NK-92 (cell line): Measurements from ENCODE around the gene JCHAIN.
A peak's percentile ranks its signal among the peaks of the same experiment; 100 is the strongest.
"Not testable (repeated sequence)": the region's sequence is repeated elsewhere in the genome, so short reads cannot be mapped to it uniquely, and the experiment has no call there.

Experiments used
- DNase-seq: peaks from one replicate; lab custom pipeline; 2025; ENCODE audit not compliant: unreplicated experiment; lab: John Stamatoyannopoulos, UW

The JCHAIN gene

GRCh38 chr4:70688795-70689231 lies 22.5 kb upstream of the JCHAIN start:
- DNase-seq = no peak

GRCh38 chr4:70687821-70688794 lies 21.8 kb upstream of the JCHAIN start, which contains the start of gene UTP3:
TSS of gene UTP3 (plus strand) at chr4:70688532. CDS start at chr4:70688678, 146 bp downstream.
- DNase-seq = peak; percentile 54

GRCh38 chr4:70687392-70687791 lies 21.1 kb upstream of the JCHAIN start:
- no peak for DNase-seq

GRCh38 chr4:70682142-70682541 lies 15.8 kb upstream of the JCHAIN start:
- DNase-seq = not testable (repeated sequence)

GRCh38 chr4:70681704-70682103 lies 15.4 kb upstream of the JCHAIN start:
- DNase-seq = no peak

GRCh38 chr4:70680934-70681333 lies 14.6 kb upstream of the JCHAIN start:
- DNase-seq = no peak

- no peak for DNase-seq
Observed at GRCh38 chr4:70678383-70678999, 12.2 kb upstream of the JCHAIN start.

GRCh38 chr4:70676554-70677090 lies 10.3 kb upstream of the JCHAIN start:
- DNase-seq = no peak

- DNase-seq = no peak
Observed at GRCh38 chr4:70674731-70675130, 8.4 kb upstream of the JCHAIN start.

GRCh38 chr4:70674191-70674590 lies 7.9 kb upstream of the JCHAIN start:
- DNase-seq = no peak

GRCh38 chr4:70671091-70671490 lies 4.8 kb upstream of the JCHAIN start:
- no peak for DNase-seq

GRCh38 chr4:70670332-70671014 lies 4.2 kb upstream of the JCHAIN start:
- DNase-seq = no peak

GRCh38 chr4:70667740-70668535 lies 1.6 kb upstream of the JCHAIN start:
- no peak for DNase-seq

- not testable (repeated sequence) for DNase-seq
Observed at GRCh38 chr4:70661309-70661922, 4.9 kb downstream of the JCHAIN start.

GRCh38 chr4:70660106-70660505 lies 6.2 kb downstream of the JCHAIN start:
- DNase-seq = no peak

GRCh38 chr4:70658418-70658817 lies 7.9 kb downstream of the JCHAIN start:
- no peak for DNase-seq

GRCh38 chr4:70657326-70657725 lies 9.0 kb downstream of the JCHAIN start:
- DNase-seq = no peak

- no peak for DNase-seq
Observed at GRCh38 chr4:70654605-70655011, 11.7 kb downstream of the JCHAIN start.

- no peak for DNase-seq
Observed at GRCh38 chr4:70651864-70652506, 14.3 kb downstream of the JCHAIN start.
